Thymus (tissue), 11 donors: ENCODE results near the gene LEAP2. TPM values are rescaled to one million over a fixed set of nuclear protein-coding genes. Genes with fewer than 3 reads are reported as not detected.

Source experiments
- DNase-seq, 9 donors: peaks; one replicate each; pipeline ENCODE4 v3.0.0-alpha.2; 2013; ENCODE audit warnings: low spot score in 9 of 9, low read depth in 6 of 9, missing footprints in 1 of 9
- H3K27ac ChIP-seq, 2 donors: one replicate each; pipeline ENCODE4 v1.5.1; 2013; ENCODE audit warnings: control low read depth in 1 of 2, low read depth in 1 of 2, low read length in 1 of 2, mild to moderate bottlenecking in 1 of 2, moderate library complexity in 1 of 2
- H3K27me3 ChIP-seq, 2 donors: one replicate each; pipeline ENCODE4 v1.5.1; 2013; ENCODE audit warnings: low read length in 1 of 2; ENCODE audit not compliant: control insufficient read depth in 2 of 2, insufficient read depth in 1 of 2
- H3K36me3 ChIP-seq, 2 donors: one replicate each; pipeline ENCODE4 v1.5.1; 2013; ENCODE audit warnings: low read length in 1 of 2, mild to moderate bottlenecking in 1 of 2, moderate library complexity in 1 of 2; ENCODE audit not compliant: control insufficient read depth in 2 of 2, insufficient read depth in 2 of 2
- H3K4me1 ChIP-seq, 2 donors: one replicate each; pipeline ENCODE4 v1.5.1; 2013; ENCODE audit warnings: low read length in 2 of 2; ENCODE audit not compliant: control insufficient read depth in 2 of 2, insufficient read depth in 2 of 2
- H3K4me3 ChIP-seq, 2 donors: one replicate each; pipeline ENCODE4 v1.5.1; 2013; ENCODE audit warnings: low read length in 2 of 2, control low read depth in 1 of 2, mild to moderate bottlenecking in 1 of 2
- H3K9me3 ChIP-seq, 2 donors: one replicate each; pipeline ENCODE4 v1.5.1; 2013; ENCODE audit warnings: low read length in 1 of 2, mild to moderate bottlenecking in 1 of 2; ENCODE audit not compliant: control insufficient read depth in 2 of 2, insufficient read depth in 1 of 2
- WGBS: extraction: QIAGEN DNeasy Blood & Tissue Kit; methylation state at CpG from one replicate; pipeline ENCODE4 v1.1.7; 2013; 5-methylcytosine and 5-hydroxymethylcytosine counted together
- polyA plus RNA-seq: library from polyadenylated mRNA; stranded (reverse); fragments of 200-250 nt; gene quantifications from one replicate; pipeline ENCODE4 v1.2.3, GENCODE V29; 2013
- total RNA-seq: library from RNA; stranded (reverse); fragments of 120-200 nt; gene quantifications from one replicate; pipeline ENCODE4 v1.2.4, GENCODE V29; 2013
- donor health status: healthy.

LEAP2 gene
- total and polyA plus RNA-seq, 2 donors, result 1.5 to 4.4 TPM

DNA sequence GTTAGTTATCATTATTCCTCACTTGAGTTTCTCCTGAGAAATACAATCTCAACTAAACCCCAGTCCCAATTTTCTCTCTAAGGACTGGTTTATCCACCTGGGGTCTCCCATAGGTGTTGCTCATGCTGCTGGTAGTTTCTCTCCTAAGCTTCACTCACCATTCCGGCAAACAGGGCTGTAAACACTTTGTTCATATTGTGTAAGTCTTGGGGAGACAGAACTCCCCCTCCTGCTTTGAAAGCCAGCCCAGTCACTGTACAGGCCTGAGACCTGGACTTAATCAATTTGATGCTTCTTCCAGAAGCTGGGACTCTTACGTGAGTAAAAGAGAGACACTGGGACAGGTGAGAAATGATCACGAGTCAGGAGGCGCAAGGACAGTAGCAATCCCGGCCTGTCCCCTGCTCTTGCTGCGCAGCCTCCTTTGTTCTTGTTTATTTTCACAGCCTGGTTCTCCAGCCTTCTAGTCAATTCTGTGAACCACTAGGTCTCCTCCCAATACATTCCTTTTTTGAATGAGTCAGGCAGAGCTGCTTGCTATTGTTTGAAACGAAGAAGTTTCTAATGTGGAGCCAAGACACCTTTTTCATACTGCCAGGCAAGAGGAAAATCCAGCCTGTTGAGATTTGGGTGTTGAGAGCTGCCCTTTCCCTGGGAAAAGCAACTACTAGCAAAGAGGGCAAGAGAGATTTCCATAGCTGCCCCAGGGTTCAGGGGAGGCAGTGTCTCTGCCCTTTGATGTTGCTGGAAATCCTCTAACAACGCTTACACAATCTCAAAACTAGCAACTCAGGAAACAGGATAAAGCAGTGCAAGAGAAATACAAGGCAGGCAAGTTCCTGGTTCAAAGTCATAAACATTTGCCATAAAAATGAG is 33.8 kb upstream of the LEAP2 start:
- no peaks in the 10 kb centered on the region for H3K36me3 ChIP-seq
- 95% methylated on average over 8 of the region's 8 CpGs for WGBS
- DNase-seq, result no peak

DNA sequence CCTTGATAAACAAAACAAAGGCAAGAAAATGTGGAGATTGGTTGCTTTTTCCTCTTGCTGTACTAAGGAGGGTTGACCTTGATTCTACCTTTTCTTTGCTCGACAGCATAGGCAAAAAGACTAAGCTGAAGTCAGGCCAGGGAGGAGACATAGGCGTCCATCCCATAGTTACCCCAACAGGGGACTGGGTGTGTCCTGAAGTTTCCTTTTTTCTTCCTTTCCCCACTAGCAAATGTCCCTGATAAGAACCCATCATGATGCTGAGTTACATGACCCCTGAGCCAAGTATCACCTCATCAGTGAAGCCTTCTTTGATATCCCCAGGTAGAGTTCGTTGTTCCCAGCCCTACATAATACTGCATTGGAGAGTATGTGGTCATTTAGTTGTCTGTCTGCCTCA is 33.2 kb upstream of the LEAP2 start:
- Histone ChIP-seq H3K27ac (no peak overlapping the region), H3K9me3 (no peaks in the 10 kb centered on the region), H3K36me3 (no peaks in the 10 kb centered on the region), H3K4me1 (no peaks in the 10 kb centered on the region), H3K27me3 (no peaks in the 10 kb centered on the region), H3K4me3 (no peak overlapping the region)
- no peak for DNase-seq
- 95% methylated on average over 3 of the region's 3 CpGs for WGBS

More for the DNA sequence above, 33.8 kb upstream of the LEAP2 start:
- no peaks in the 10 kb centered on the region for H3K9me3 ChIP-seq
- no peaks in the 10 kb centered on the region for H3K27me3 ChIP-seq
- no peak overlapping the region for H3K27ac ChIP-seq
- H3K4me1 ChIP-seq, result no peaks in the 10 kb centered on the region
- no peak overlapping the region for H3K4me3 ChIP-seq

DNA sequence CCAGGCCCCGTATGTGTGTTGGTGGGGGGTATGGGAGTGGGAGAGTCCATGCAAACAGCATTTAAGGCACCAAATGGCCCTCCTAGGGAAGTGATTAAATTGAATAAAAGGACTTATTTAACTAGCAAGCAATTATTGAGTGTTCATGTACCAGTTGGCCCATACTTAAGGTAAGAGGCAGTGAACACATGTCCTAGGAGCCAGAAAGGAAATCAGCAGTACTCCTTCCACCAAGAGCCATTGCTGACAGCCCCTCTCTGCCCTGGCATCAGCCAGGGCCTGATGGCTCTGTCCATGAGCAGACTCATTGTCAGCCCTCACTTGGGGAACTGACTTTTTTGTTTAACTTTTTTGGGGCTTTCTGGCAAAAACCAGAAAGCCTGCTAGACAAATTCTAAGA is 32.6 kb upstream of the LEAP2 start:
- 98% methylated on average over 1 of the region's 1 CpG for WGBS
- no peak overlapping the region for H3K4me3 ChIP-seq
- DNase-seq, result no peak
- H3K27ac ChIP-seq, result no peak overlapping the region
- H3K27me3 ChIP-seq, result no peaks in the 10 kb centered on the region
- no peaks in the 10 kb centered on the region for H3K4me1 ChIP-seq
- no peaks in the 10 kb centered on the region for H3K9me3 ChIP-seq
- H3K36me3 ChIP-seq, result no peaks in the 10 kb centered on the region

DNA sequence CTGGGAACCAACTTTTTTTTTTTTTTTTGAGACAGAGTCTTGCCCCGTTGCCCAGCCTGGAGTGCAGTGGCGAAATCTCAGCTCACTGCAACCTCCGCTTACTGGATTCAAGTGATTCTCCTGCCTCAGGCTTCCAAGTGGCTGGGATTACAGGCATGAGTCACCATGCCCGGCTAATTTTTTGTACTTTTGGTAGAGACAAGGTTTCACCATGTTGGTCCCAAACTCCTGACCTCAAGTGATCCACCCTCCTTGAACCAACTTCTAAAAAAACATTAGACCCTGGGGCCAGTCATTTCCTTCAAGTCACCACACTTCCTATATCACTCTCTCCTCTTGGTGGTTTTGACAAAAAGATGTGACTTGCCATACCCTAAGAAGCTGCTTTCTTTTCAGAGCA is 32.2 kb upstream of the LEAP2 start:
- H3K36me3 ChIP-seq, result no peaks in the 10 kb centered on the region
- no peak overlapping the region for H3K27ac ChIP-seq
- no peaks in the 10 kb centered on the region for H3K9me3 ChIP-seq
- H3K4me3 ChIP-seq, result no peak overlapping the region
- WGBS, result 93% methylated on average over 4 of the region's 4 CpGs
- no peaks in the 10 kb centered on the region for H3K27me3 ChIP-seq
- no peak for DNase-seq
- no peaks in the 10 kb centered on the region for H3K4me1 ChIP-seq

DNA sequence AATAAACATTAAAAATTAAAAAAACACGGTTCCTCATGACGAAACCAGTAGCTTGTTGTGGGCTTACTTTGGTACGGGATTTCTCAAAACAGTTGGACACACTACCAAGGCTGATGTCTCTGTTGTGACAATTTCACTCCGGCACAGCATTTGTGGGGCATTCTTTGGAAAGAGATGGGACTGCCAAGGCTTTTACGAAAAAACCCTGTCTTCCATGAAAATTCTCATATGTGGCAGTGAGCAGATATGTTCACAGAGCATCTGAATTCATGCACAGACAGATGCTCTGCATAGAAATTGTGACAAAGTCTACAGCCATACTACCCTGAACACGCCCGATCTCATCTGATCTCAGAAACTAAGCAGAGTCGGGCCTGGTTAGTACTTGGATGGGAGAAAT is 25.2 kb upstream of the LEAP2 start:
- H3K4me3 ChIP-seq, result no peak overlapping the region
- H3K36me3 ChIP-seq, result no peaks in the 10 kb centered on the region
- no peaks in the 10 kb centered on the region for H3K4me1 ChIP-seq
- H3K27me3 ChIP-seq, result no peaks in the 10 kb centered on the region
- H3K27ac ChIP-seq, result no peak overlapping the region
- no peak for DNase-seq
- 97% methylated on average over 8 of the region's 8 CpGs for WGBS
- no peaks in the 10 kb centered on the region for H3K9me3 ChIP-seq

DNA sequence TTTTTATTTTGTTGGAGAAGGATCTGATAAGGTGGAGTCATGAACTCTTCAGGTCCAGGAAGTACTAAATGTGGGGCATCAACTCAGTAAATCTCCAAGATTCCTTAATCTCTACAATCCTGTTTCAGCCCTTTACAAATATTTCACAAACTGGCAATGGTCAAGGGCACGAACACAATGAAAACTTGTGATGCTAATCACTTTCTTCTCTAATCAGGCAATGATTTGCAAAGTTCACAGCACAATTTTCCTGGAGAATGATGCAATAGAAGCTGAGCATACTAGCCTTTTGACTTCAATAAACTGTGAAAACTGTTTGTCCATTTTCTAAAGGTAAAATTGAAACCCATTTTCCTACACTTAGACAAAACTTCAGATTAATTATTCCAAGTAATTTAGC is 24.1 kb upstream of the LEAP2 start:
- Histone ChIP-seq H3K9me3 (no peaks in the 10 kb centered on the region), H3K36me3 (no peaks in the 10 kb centered on the region), H3K4me1 (no peaks in the 10 kb centered on the region), H3K27ac (no peak overlapping the region), H3K4me3 (no peak overlapping the region), H3K27me3 (no peaks in the 10 kb centered on the region)
- no peak for DNase-seq
- WGBS, result 95% methylated on average over 1 of the region's 1 CpG

DNA sequence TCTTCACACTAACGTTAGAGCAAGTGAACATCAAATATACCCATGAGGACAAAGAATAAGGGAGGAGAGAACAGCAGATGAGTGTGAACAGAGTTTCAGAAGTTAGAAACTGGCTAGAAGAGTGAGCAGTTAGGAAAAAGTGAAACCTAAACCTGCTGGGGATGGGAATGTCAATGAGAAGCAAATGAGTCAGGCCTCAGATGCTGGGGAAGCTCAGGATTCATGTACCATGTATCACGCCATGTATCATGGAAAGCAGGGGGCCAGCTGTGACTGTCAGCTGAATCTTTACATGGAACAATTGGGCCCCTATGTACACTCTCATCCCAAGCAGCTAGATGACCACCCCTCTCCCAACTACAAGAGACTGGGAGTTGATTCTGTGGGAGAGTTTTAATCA is 23.4 kb upstream of the LEAP2 start:
- no peak overlapping the region for H3K27ac ChIP-seq
- 96% methylated on average over 2 of the region's 2 CpGs for whole genome bisulfite sequencing
- H3K9me3 ChIP-seq, result no peaks in the 10 kb centered on the region

DNA sequence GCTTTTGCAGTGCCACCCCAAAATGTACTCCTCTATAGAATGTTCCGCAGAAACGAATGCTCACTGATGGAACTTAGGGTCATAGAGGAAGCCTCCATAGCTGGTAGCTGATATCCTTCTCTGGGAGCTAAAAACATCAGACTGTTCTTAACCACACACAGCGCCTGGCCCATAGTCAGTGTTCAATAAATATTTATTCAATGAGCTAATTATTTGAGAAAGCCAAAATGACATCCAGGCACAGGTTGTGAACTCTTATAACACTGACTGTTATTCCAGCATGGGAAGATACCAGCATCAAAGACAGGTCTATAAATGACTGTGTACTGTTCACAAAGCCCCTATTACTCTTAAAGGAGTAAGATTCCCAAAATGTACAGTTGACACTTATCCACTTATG is 20.1 kb upstream of the LEAP2 start:
- H3K4me1 ChIP-seq, result no peaks in the 10 kb centered on the region
- no peaks in the 10 kb centered on the region for H3K9me3 ChIP-seq
- no peak overlapping the region for H3K27ac ChIP-seq
- no peaks in the 10 kb centered on the region for H3K27me3 ChIP-seq
- no peak for DNase-seq
- WGBS, result 99% methylated on average over 3 of the region's 3 CpGs
- no peak overlapping the region for H3K4me3 ChIP-seq
- H3K36me3 ChIP-seq, result no peaks in the 10 kb centered on the region

More for the DNA sequence above, 23.4 kb upstream of the LEAP2 start:
- Histone ChIP-seq H3K27me3 (no peaks in the 10 kb centered on the region), H3K36me3 (no peaks in the 10 kb centered on the region), H3K4me3 (no peak overlapping the region), H3K4me1 (no peaks in the 10 kb centered on the region)
- no peak for DNase-seq

DNA sequence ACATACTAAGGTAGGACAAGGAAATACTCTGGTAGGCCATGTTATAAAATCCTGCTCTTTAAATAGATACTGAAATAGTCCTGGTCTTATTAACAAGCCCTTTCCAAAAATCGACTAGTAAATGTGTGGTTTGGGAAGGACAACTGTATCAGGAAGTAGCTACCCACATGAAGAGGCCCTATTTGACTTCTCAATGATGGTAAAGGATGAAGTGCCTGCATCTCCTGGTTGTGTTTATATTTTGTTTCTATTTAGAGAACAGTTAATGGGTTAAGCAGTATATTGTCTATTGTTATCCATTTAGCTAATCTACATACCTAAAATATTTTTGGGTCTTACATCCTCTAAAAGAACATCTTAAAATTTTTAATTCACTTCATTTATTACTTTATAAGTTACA is 19.7 kb upstream of the LEAP2 start:
- no peaks in the 10 kb centered on the region for H3K4me1 ChIP-seq
- H3K27ac ChIP-seq, result no peak overlapping the region
- DNase-seq, result no peak
- H3K27me3 ChIP-seq, result no peaks in the 10 kb centered on the region
- no peaks in the 10 kb centered on the region for H3K36me3 ChIP-seq
- H3K9me3 ChIP-seq, result no peaks in the 10 kb centered on the region
- 6% methylated on average over 1 of the region's 1 CpG for WGBS
- H3K4me3 ChIP-seq, result no peak overlapping the region
